IMR-90 (cell line): Measurements from ENCODE around the gene TOP3B.

Experiments
- MXI1 ChIP-seq: IDR thresholded peaks from 2 replicates; pipeline ENCODE4 v1.6.1; 2012; ENCODE audit warnings: low read depth, mild to moderate bottlenecking, low read length, moderate library complexity, borderline replicate concordance
- POLR2A ChIP-seq: IDR thresholded peaks from 2 replicates; pipeline ENCODE4 v1.6.1; 2012; ENCODE audit warnings: mild to moderate bottlenecking, low read depth, low read length
- TF ChIP-seq, protein P1 (sequence below): conservative IDR thresholded peaks from 2 replicates; pipeline ENCODE4 v1.5.1; 2012; ENCODE audit warnings: mild to moderate bottlenecking, low read depth, low read length, improper control_type of control experiment

- TF ChIP-seq POLR2A (no peak), MXI1 (no peak)
- TF ChIP-seq, protein P1, sequence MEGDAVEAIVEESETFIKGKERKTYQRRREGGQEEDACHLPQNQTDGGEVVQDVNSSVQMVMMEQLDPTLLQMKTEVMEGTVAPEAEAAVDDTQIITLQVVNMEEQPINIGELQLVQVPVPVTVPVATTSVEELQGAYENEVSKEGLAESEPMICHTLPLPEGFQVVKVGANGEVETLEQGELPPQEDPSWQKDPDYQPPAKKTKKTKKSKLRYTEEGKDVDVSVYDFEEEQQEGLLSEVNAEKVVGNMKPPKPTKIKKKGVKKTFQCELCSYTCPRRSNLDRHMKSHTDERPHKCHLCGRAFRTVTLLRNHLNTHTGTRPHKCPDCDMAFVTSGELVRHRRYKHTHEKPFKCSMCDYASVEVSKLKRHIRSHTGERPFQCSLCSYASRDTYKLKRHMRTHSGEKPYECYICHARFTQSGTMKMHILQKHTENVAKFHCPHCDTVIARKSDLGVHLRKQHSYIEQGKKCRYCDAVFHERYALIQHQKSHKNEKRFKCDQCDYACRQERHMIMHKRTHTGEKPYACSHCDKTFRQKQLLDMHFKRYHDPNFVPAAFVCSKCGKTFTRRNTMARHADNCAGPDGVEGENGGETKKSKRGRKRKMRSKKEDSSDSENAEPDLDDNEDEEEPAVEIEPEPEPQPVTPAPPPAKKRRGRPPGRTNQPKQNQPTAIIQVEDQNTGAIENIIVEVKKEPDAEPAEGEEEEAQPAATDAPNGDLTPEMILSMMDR: no peak
Measured at GRCh38 chr22:22013559-22014284, 31.1 kb upstream of the TOP3B start.
